ENCODE results near the gene KIT. TPM values are rescaled to one million over a fixed set of nuclear protein-coding genes. Genes with fewer than 3 reads are reported as not detected.

The KIT gene
- total and polyA plus RNA-seq, 2 experiments from 2014 or later = 1.1 to 6.7 TPM

DNA sequence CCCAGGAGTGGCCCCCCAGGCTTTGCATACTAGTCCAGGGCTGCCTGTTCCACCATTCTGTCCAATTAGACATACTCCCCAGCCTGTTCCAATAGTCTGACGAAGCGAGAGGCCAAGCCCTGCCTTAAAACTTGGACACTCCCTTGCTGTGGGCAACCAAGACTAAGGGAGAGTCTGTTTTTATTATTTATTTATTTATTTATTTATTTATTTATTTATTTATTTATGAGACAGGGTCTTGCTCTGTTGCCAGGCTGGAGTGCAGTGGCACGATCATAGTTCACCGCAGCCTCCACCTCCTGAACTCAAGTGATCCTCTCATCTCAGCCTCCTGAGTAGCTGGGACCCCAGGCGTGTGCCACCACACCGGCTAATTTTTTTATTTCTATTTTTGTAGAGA lies 6.6 kb downstream of the KIT start:
- peaks cover 33% of the 10 kb centered on the region for H3F3A ChIP-seq (ENCODE audit: insufficient read depth)
- no peak for DNase-seq
- no peaks in the 10 kb centered on the region for H3K36me3 ChIP-seq (ENCODE audit: low read depth)
- WGBS, 2 experiments (ENCODE audit: low coverage in 1 of 2, low lambda C conversion rate in 2 of 2, missing lambda C conversion rate in 2 of 2) = 91 to 94% methylated on average over 6 of the region's 6 CpGs
- no peak overlapping the region for H3K9ac ChIP-seq
- no peaks in the 10 kb centered on the region for H3K27me3 ChIP-seq (replicated peaks; ENCODE audit: insufficient read depth)
- H3K79me2 ChIP-seq (ENCODE audit: insufficient read depth) = no peaks in the 10 kb centered on the region
- in situ Hi-C loops (cut with MboI) = no loop called here
- no peaks in the 10 kb centered on the region for H4K20me1 ChIP-seq (ENCODE audit: insufficient read depth)
- no peaks in the 10 kb centered on the region for H3K9me3 ChIP-seq (ENCODE audit: low read depth)
- no peak overlapping the region for H3K4me3 ChIP-seq
- H3K27ac ChIP-seq = no peak overlapping the region
- H2AFZ ChIP-seq = no peak overlapping the region
- H3K9me2 ChIP-seq (ENCODE audit: insufficient read depth) = no peaks in the 10 kb centered on the region
- peaks cover 28% of the 10 kb centered on the region for H3K4me1 ChIP-seq (ENCODE audit: insufficient read depth)
- no peak for TF ChIP-seq EZH2phosphoT487 (IDR thresholded peaks at IDR 0.05; ENCODE audit: insufficient read depth, low read depth)
- TF ChIP-seq EZH2 (IDR thresholded peaks at IDR 0.05; ENCODE audit: insufficient read depth, poor library complexity, severe bottlenecking) = no peak
- H3K4me2 ChIP-seq (ENCODE audit: unreplicated experiment) = no peak overlapping the region

DNA sequence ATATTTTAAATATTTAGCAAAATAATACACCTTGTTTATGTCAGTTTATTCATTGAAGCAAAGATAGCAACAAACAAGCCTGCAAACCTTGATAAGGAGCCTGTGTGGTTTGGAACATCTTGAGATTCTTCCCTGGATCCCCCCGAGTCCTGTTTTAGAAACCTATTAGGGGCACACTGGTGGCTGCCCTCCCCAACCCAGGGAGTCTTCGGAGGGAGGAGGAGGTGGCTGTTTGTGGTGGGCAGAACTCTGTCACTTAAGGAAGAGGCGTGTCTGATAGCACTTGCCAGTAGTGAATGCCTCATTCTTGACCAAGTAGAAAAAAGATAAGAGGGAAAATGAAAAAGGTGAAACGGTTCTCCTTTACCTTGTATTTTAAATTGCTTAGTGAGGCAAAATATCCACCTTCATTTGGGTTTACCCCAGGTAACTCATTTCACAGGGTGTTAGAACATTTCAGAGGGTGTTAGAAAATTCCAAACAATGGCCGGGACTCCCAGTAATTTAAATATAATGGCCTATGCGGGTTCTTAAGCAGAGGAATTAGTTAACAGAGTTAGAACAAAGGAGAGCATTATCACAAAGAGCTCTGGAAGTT lies 10.4 kb downstream of the KIT start:
- Histone ChIP-seq H3K9me3 (ENCODE audit: low read depth) (no peaks in the 10 kb centered on the region), H3K9me2 (ENCODE audit: insufficient read depth) (no peaks in the 10 kb centered on the region), H3K4me1 (ENCODE audit: insufficient read depth) (no peaks in the 10 kb centered on the region), H3K4me2 (ENCODE audit: unreplicated experiment) (no peak overlapping the region), H3K27me3 (replicated peaks; ENCODE audit: insufficient read depth) (no peaks in the 10 kb centered on the region), H2AFZ (no peak overlapping the region), H3F3A (ENCODE audit: insufficient read depth) (no peaks in the 10 kb centered on the region), H3K4me3 (no peak overlapping the region), H3K9ac (no peak overlapping the region), H3K27ac (no peak overlapping the region), H3K79me2 (ENCODE audit: insufficient read depth) (no peaks in the 10 kb centered on the region), H4K20me1 (ENCODE audit: insufficient read depth) (no peaks in the 10 kb centered on the region), H3K36me3 (ENCODE audit: low read depth) (no peaks in the 10 kb centered on the region)
- TF ChIP-seq EZH2phosphoT487 (IDR thresholded peaks at IDR 0.05; ENCODE audit: insufficient read depth, low read depth) (no peak), EZH2 (IDR thresholded peaks at IDR 0.05; ENCODE audit: insufficient read depth, poor library complexity, severe bottlenecking) (no peak)
- WGBS, 2 experiments (ENCODE audit: low coverage in 1 of 2, low lambda C conversion rate in 2 of 2, missing lambda C conversion rate in 2 of 2) = 75 to 78% methylated on average over 6 of the region's 6 CpGs
- DNase-seq = no peak
- in situ Hi-C loops (cut with MboI) = no loop called here

DNA sequence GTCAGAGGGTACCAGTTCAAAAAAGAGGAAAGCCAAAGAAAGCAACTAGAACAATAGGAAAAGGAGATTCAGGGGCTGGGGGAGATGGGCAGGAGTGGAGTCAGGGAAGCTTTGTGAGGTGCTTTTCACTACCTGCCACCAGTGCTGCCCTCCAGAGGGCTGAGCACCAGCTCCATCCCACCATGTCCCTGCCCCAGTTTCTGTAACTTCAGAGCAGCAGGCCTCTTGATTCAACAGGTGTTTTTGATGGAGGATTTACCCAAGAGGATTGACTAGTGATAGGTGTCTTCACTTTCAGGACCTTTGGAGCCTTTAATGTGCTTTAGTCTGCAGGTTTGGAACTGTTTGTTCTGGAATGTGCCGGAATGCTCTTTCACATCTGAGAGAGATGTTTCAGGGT lies 12.1 kb downstream of the KIT start:
- in situ Hi-C loops (cut with MboI) = no loop called here
- H3K9ac ChIP-seq = no peak overlapping the region
- no peaks in the 10 kb centered on the region for H3K36me3 ChIP-seq (ENCODE audit: low read depth)
- no peak overlapping the region for H3K27ac ChIP-seq
- H3K9me2 ChIP-seq (ENCODE audit: insufficient read depth) = no peaks in the 10 kb centered on the region
- no peak overlapping the region for H3K4me3 ChIP-seq
- H3K79me2 ChIP-seq (ENCODE audit: insufficient read depth) = no peaks in the 10 kb centered on the region
- 83 to 96% methylated on average over 1 of the region's 1 CpG for WGBS, 2 experiments (ENCODE audit: low coverage in 1 of 2, low lambda C conversion rate in 2 of 2, missing lambda C conversion rate in 2 of 2)
- no peaks in the 10 kb centered on the region for H3K4me1 ChIP-seq (ENCODE audit: insufficient read depth)
- TF ChIP-seq EZH2 (IDR thresholded peaks at IDR 0.05; ENCODE audit: insufficient read depth, poor library complexity, severe bottlenecking) (no peak), EZH2phosphoT487 (IDR thresholded peaks at IDR 0.05; ENCODE audit: insufficient read depth, low read depth) (no peak)
- H4K20me1 ChIP-seq (ENCODE audit: insufficient read depth) = no peaks in the 10 kb centered on the region
- H3K9me3 ChIP-seq (ENCODE audit: low read depth) = no peaks in the 10 kb centered on the region
- H3K27me3 ChIP-seq (replicated peaks; ENCODE audit: insufficient read depth) = no peaks in the 10 kb centered on the region
- no peak overlapping the region for H3K4me2 ChIP-seq (ENCODE audit: unreplicated experiment)
- no peak overlapping the region for H2AFZ ChIP-seq
- no peaks in the 10 kb centered on the region for H3F3A ChIP-seq (ENCODE audit: insufficient read depth)
- DNase-seq = no peak

DNA sequence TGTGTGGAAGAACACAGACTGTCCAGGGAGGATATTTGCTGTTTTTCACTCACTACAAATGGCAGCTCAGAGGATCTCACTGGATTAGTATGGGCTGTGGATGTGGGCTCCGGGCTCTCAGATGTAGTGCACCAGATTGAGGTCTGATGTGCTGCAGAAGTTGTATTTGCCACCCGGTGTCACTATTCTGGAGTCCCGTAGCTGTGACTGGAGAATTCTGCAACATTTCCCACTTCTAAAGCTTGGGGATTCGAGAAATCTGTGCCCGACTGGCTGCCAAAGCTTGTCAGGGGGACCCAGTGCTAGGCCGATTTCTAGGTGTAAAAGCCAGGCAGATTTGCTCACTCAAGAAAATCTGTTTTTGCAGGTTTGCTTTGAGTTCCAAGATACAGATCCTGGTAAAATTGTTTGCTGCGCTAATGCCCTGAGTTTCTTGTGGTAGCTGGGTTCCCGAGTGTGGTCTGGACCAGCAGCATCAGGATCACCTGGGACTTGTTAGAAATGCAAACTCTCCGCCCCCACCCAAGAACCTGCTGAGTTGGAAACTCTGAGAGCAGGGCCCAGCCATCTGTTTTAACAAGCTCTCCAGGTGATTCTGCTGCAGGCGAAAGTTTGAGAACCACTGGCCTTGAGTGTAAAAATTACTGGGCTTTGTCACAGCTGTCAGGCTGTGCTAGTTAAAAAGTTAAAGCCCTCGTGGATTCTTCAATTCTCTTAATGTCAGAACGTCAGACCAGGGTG lies 18.1 kb downstream of the KIT start:
- no peaks in the 10 kb centered on the region for H3K36me3 ChIP-seq (ENCODE audit: low read depth)
- in situ Hi-C loops (cut with MboI) = no loop called here
- DNase-seq = no peak
- H2AFZ ChIP-seq = no peak overlapping the region
- 85 to 88% methylated on average over 12 of the region's 12 CpGs for WGBS, 2 experiments (ENCODE audit: low coverage in 1 of 2, low lambda C conversion rate in 2 of 2, missing lambda C conversion rate in 2 of 2)
- H3K9me3 ChIP-seq (ENCODE audit: low read depth) = no peaks in the 10 kb centered on the region
- H3K4me2 ChIP-seq (ENCODE audit: unreplicated experiment) = no peak overlapping the region
- TF ChIP-seq EZH2phosphoT487 (IDR thresholded peaks at IDR 0.05; ENCODE audit: insufficient read depth, low read depth) (no peak), EZH2 (IDR thresholded peaks at IDR 0.05; ENCODE audit: insufficient read depth, poor library complexity, severe bottlenecking) (no peak)
- H3K79me2 ChIP-seq (ENCODE audit: insufficient read depth) = no peaks in the 10 kb centered on the region
- no peaks in the 10 kb centered on the region for H3K4me1 ChIP-seq (ENCODE audit: insufficient read depth)
- no peaks in the 10 kb centered on the region for H3F3A ChIP-seq (ENCODE audit: insufficient read depth)
- no peaks in the 10 kb centered on the region for H3K9me2 ChIP-seq (ENCODE audit: insufficient read depth)
- no peaks in the 10 kb centered on the region for H3K27me3 ChIP-seq (replicated peaks; ENCODE audit: insufficient read depth)
- no peak overlapping the region for H3K9ac ChIP-seq
- no peak overlapping the region for H3K4me3 ChIP-seq
- H4K20me1 ChIP-seq (ENCODE audit: insufficient read depth) = no peaks in the 10 kb centered on the region
- H3K27ac ChIP-seq = no peak overlapping the region
